ENCODE results near the gene TNFRSF4.

DNA sequence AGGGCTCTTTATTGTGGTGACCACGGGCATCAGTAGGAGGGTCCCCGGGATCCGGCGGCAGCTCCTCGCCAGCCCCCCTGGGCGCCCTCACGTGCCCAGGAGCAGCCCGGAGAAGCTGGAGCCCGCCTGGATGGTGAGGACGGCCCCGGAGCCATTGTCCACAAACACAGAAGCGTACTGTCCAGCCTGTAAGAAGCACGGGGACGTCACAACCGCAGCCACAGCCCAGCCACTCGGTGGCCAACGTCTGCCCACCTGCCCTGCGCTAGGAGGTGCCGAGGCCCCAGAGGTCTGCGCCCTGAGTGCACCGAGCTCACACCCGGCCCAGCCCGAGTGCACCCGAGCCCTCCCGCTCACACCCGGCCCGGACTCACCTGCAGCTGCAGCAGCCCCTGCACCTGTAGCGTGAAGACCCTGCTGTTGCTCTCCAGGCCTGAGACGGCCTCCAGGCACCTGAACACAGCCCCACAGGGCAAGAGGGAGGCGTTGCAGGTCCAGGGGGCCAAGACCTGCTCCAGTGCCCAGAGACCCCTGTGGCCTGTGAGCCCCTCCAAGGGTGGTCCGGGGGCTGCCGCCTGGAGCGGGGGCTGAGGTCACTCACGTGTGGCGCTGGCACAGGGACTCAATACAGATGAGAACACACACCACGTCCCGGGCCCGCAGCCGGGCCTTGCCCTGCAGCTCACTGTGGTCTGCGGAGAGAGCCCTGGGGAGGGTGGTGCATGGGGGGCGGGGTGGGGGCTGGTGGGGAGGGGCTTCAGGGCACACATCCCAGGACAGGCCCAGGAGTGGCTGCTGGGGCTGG, 28.7 kb upstream of the TNFRSF4 start:
- TF ChIP-seq SUZ12 (IDR thresholded peaks at IDR 0.05) = no peak
- TF ChIP-seq CTBP1 (IDR thresholded peaks at IDR 0.05; ENCODE audit: borderline replicate concordance) = no peak
- no peak for TF ChIP-seq BHLHE40 (IDR thresholded peaks at IDR 0.05; ENCODE audit: borderline replicate concordance)
- TF ChIP-seq HDGF (IDR thresholded peaks at IDR 0.05; ENCODE audit: borderline replicate concordance) = no peak
- TF ChIP-seq FOXM1 (IDR thresholded peaks at IDR 0.05; ENCODE audit: borderline replicate concordance) = no peak
- TF ChIP-seq SP1 (IDR thresholded peaks at IDR 0.05) = no peak
- no peak for TF ChIP-seq FOXK2 (IDR thresholded peaks at IDR 0.05)
- TF ChIP-seq ZNF384 (IDR thresholded peaks at IDR 0.05) = no peak
- TF ChIP-seq LEF1 (IDR thresholded peaks at IDR 0.05; ENCODE audit: borderline replicate concordance) = no peak
- no peak for TF ChIP-seq NFRKB (IDR thresholded peaks at IDR 0.05)
- TF ChIP-seq, protein P1, sequence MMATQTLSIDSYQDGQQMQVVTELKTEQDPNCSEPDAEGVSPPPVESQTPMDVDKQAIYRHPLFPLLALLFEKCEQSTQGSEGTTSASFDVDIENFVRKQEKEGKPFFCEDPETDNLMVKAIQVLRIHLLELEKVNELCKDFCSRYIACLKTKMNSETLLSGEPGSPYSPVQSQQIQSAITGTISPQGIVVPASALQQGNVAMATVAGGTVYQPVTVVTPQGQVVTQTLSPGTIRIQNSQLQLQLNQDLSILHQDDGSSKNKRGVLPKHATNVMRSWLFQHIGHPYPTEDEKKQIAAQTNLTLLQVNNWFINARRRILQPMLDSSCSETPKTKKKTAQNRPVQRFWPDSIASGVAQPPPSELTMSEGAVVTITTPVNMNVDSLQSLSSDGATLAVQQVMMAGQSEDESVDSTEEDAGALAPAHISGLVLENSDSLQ (IDR thresholded peaks at IDR 0.05) = no peak
